Measurements from ENCODE around the gene MC1R.

GRCh38 chr16:89953671-89954406 lies 35.2 kb downstream of the MC1R start:
- TF ChIP-seq CTCF (IDR thresholded peaks at IDR 0.05), result no peak
- no peak for TF ChIP-seq POLR2A (IDR thresholded peaks at IDR 0.05)

All from prostate gland (tissue), 2 donors.